Smooth muscle cell (in vitro differentiated cells): ENCODE measurements around the gene EHMT1. TPM values are rescaled to one million over a fixed set of nuclear protein-coding genes. Genes with fewer than 3 reads are reported as not detected.

Experiments
- DNase-seq: peaks from one replicate; lab custom pipeline; 2025; ENCODE audit not compliant: unreplicated experiment; lab: John Stamatoyannopoulos, UW
- H2AFZ ChIP-seq: fragments of 200-600 bp; sonication (generic); 2 replicates; pipeline ENCODE4 v1.6.0; 2016; ENCODE audit warnings: antibody characterized with exemption, low read depth, mild to moderate bottlenecking
- H3F3A ChIP-seq: fragments of 200-600 bp; sonication (generic); 2 replicates; pipeline ENCODE4 v1.6.0; 2017; ENCODE audit warnings: antibody characterized with exemption, low read depth
- H3K27ac ChIP-seq: fragments of 200-600 bp; sonication (generic); 2 replicates; pipeline ENCODE4 v1.5.1; 2016; ENCODE audit warnings: low read depth, mild to moderate bottlenecking
- H3K27me3 ChIP-seq: fragments of 200-600 bp; sonication (generic); 2 replicates; pipeline ENCODE4 v1.6.1; 2016; ENCODE audit warnings: low read depth, mild to moderate bottlenecking
- H3K36me3 ChIP-seq: fragments of 200-600 bp; sonication (generic); 2 replicates; pipeline ENCODE4 v1.5.1; 2016; ENCODE audit warnings: low read depth
- H3K4me1 ChIP-seq: fragments of 200-600 bp; sonication (generic); 2 replicates; pipeline ENCODE4 v1.5.1; 2016; ENCODE audit warnings: low read depth
- H3K4me2 ChIP-seq: fragments of 200-600 bp; sonication (generic); 2 replicates; pipeline ENCODE4 v1.6.0; 2016; ENCODE audit warnings: mild to moderate bottlenecking
- H3K4me3 ChIP-seq: fragments of 200-600 bp; sonication (generic); 2 replicates; pipeline ENCODE4 v1.5.1; 2016; ENCODE audit warnings: mild to moderate bottlenecking
- H3K79me2 ChIP-seq: fragments of 200-600 bp; sonication (generic); 2 replicates; pipeline ENCODE4 v1.6.0; 2016; ENCODE audit warnings: low read depth, mild to moderate bottlenecking
- H3K9ac ChIP-seq: fragments of 200-600 bp; sonication (generic); 2 replicates; pipeline ENCODE4 v1.6.0; 2016; ENCODE audit warnings: low read depth
- H3K9me3 ChIP-seq: fragments of 200-600 bp; sonication (generic); replicated peaks from 2 replicates; pipeline ENCODE4 v1.5.1; 2016; ENCODE audit warnings: low read depth
- H4K20me1 ChIP-seq: fragments of 200-600 bp; sonication (generic); 2 replicates; pipeline ENCODE4 v1.6.0; 2016; ENCODE audit warnings: low read depth
- CTCF ChIP-seq: fragments of 200-600 bp; sonication (generic); IDR thresholded peaks from 2 replicates; pipeline ENCODE4 v1.5.1; 2017; ENCODE audit warnings: borderline replicate concordance, mild to moderate bottlenecking, antibody characterized with exemption; ENCODE audit not compliant: insufficient read depth, poor library complexity, severe bottlenecking
- WGBS: methylation state at CpG from one replicate; pipeline ENCODE4 v1.1.7; 2016; ENCODE audit warnings: low lambda C conversion rate; 5-methylcytosine and 5-hydroxymethylcytosine counted together
- polyA plus RNA-seq: library from polyadenylated mRNA; unstranded; fragments of >200 nt; fragmentation: Nextera tagmentation; extraction: Ambion mirVana; gene quantifications from 2 replicates; pipeline ENCODE4 v1.2.1, GENCODE V29; 2016
- total RNA-seq: library from RNA; depleted of rRNA; stranded (reverse); fragments of >200 nt; gene quantifications from 2 replicates; pipeline ENCODE4 v1.2.3, GENCODE V29; 2014

Gene EHMT1
- total and polyA plus RNA-seq, 2 experiments from 2014 or later: 23.1 to 34.1 TPM

GRCh38 chr9:137787381-137787780 is 168.6 kb downstream of the EHMT1 start:
- no peak for DNase-seq
- Histone ChIP-seq H3K9ac (no peak overlapping the region), H3K27ac (no peak overlapping the region), H2AFZ (no peak overlapping the region), H3K4me1 (no peaks in the 10 kb centered on the region), H4K20me1 (peaks cover 70% of the 10 kb centered on the region), H3K36me3 (peaks cover 8% of the 10 kb centered on the region), H3K4me3 (no peak overlapping the region), H3K27me3 (no peaks in the 10 kb centered on the region), H3K4me2 (no peak overlapping the region), H3K9me3 (no peaks in the 10 kb centered on the region), H3K79me2 (no peaks in the 10 kb centered on the region), H3F3A (no peaks in the 10 kb centered on the region)
- TF ChIP-seq CTCF: no peak
- WGBS: 94% methylated on average over 15 of the region's 15 CpGs

GRCh38 chr9:137787786-137788505 is 169.1 kb downstream of the EHMT1 start:
- no peaks in the 10 kb centered on the region for H3K9me3 ChIP-seq
- no peaks in the 10 kb centered on the region for H3K4me1 ChIP-seq
- no peak overlapping the region for H2AFZ ChIP-seq
- H3K9ac ChIP-seq: no peak overlapping the region
- no peaks in the 10 kb centered on the region for H3K79me2 ChIP-seq
- H4K20me1 ChIP-seq: peaks cover 70% of the 10 kb centered on the region
- no peak overlapping the region for H3K27ac ChIP-seq
- WGBS: 95% methylated on average over 18 of the region's 18 CpGs
- no peaks in the 10 kb centered on the region for H3F3A ChIP-seq
- no peak overlapping the region for H3K4me2 ChIP-seq
- H3K36me3 ChIP-seq: peaks cover 8% of the 10 kb centered on the region
- no peak for TF ChIP-seq CTCF
- no peaks in the 10 kb centered on the region for H3K27me3 ChIP-seq
- no peak overlapping the region for H3K4me3 ChIP-seq
- DNase-seq: no peak

- Histone ChIP-seq H3K4me2 (no peak overlapping the region), H3K79me2 (no peaks in the 10 kb centered on the region), H3K36me3 (peaks cover 13% of the 10 kb centered on the region), H4K20me1 (peaks cover 65% of the 10 kb centered on the region), H3K27ac (no peak overlapping the region), H3K4me3 (no peak overlapping the region), H3K9me3 (no peaks in the 10 kb centered on the region), H3K4me1 (no peaks in the 10 kb centered on the region), H3K9ac (no peak overlapping the region), H3K27me3 (no peaks in the 10 kb centered on the region), H2AFZ (no peak overlapping the region), H3F3A (no peaks in the 10 kb centered on the region)
- TF ChIP-seq CTCF: no peak
- no peak for DNase-seq
- 95% methylated on average over 55 of the region's 59 CpGs for WGBS
These were observed 169.9 kb downstream of the EHMT1 start for GRCh38 chr9:137788561-137789294.
